Medulla oblongata (tissue), 1 donor: ENCODE data around the gene GLRX.
"Not testable (repeated sequence)": the region's sequence is repeated elsewhere in the genome, so short reads cannot be mapped to it uniquely, and the experiment has no call there.

Source experiments
- DNase-seq: peaks from one replicate; pipeline ENCODE4 v3.0.0-alpha.2; 2015; ENCODE audit errors: extremely low spot score

Gene GLRX

DNA sequence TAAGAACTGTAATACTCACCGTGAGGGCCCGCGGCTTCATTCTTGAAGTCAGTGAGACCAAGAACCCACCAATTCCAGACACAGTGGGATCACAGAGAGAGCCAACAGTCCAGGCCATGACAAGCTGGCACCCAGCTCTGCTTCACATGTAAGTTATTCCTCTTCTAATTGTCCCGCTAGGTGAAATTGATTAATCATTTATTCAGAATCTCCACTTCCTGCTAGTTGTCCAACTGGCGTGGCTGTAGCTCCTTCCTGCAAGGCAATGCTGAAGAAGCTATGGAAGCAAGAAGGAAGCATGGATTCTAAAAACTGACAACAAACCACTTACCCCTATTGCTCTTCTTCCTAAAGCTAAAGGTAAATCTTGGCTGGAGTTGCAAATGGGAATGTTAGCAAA is 30.0 kb upstream of the GLRX start:
- no peak for DNase-seq

DNA sequence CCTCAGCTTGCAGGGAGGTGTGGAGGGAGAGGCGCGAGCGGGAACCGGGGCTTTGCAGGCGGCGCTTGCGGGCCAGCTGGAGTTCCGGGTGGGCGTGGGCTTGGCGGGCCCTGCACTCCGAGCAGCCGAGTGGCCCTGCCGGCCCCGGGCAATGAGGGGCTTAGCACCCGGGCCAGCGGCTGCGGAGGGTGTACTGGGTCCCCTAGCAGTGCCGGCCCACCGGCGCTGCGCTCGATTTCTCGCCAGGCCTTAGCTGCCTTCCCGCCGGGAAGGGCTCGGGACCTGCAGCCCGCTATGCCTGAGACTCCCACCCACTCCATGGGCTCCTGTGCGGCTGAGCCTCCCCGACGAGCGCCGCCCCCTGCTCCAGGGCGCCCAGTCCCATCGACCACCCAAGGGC is 28.6 kb upstream of the GLRX start:
- not testable (repeated sequence) for DNase-seq

DNA sequence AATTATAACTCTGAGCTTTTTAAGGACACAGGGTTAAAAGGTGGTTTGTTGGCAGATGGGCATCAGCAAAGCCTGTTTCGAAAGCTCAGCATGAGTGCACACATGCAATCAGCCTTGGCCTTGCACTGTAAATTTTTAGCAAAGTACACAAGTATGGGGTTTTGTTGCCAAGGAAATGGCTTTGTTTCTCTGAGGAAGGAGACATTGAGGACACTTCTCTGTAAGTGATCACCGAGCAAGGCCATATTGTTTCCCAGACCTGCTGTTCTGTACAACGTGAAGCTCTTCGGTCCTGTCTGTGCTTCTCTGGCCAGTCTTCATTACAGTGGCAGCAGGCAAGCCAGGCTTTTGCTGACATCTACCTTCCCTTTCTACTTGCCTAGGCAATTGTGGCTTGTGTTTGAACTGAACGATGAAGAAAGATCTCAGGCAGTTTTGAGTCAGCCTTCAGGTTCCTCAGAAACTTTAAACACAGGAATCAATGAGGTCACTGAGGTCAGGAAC is 27.9 kb upstream of the GLRX start:
- no peak for DNase-seq

DNA sequence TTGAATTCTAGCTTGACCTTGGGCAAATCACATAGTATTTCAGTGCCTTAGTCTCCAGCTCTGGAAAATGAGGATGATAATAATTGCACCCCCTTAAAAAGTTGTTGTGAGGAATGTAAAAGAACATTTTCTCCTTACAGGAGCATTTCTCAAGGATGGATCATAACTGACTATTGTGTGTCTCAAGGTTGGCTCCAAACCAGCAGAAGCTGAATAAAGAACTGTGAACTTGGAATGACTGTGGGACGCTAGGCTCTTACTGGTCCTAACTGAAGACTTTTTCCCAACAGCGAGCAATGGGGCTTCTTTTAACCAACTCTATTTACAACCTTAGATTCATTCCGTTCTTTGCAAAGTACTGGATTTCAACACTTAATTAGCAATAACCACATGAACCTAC is 26.2 kb upstream of the GLRX start:
- DNase-seq, result no peak

DNA sequence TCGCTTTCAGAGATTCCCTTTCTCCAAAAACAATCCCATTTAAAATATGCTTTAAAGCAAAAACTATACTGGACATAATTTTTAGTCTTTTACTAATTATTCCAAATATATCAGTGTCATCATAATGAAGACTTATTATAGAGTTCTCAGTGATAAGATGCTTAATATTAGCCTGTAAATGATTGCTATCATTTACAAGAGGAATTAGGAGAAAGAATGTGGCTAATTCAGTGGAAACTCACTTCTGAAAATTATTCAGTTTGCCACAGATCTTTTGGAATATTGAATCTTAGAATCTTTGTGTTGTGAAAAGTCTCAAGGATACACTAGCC is 24.7 kb upstream of the GLRX start:
- DNase-seq, result no peak

DNA sequence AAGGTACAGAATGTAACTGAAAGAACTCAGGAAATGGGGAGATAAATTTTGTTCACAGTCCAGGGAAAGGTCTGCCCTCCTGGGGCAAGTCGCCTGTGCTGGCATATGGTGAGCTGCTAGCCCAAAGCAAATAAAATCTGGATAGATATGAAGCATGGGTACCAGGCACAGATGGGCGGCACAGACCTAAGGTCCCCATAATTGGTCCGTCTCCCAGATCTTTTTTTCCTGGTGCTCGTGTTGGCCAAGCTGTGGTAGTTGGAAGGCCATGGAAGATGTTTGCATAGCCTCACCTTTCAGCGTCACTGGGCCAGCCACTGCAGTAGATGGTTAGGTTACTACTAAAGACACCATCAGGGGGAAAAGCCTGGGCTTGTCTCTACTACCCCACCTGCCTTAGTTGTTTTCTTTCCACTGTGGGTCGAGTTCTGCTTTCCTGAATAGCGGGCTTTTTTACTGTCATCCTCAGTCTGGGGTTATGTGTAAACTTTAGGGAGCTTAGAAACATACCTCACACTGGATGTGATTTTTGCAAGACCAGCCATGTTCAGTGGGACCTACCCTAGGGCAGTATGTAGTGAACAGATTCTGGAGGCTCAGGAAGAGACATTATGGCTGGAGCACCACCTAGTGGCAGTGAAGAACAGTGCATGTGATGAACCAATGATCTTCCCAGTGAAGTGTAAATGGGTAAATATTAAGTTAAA is 24.2 kb upstream of the GLRX start:
- DNase-seq, result peak; percentile 93

DNA sequence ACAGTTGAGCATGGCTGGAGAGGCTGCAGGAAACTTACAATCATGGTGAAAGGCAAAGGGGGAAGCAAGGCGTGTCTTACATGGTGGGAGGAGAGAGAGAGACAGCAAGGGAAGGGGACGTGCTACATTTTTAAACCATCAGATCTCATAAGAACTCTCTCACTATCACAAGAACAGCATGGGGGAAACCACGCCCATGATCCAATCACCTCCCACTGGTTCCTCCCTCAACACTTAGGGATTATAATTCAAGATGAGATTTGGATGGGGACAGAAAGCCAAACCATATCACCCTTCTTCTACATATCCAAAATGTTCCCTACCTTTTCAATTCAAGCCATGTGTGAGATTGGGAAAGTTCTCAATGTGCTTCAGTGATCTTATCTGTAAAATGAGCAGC is 22.9 kb upstream of the GLRX start:
- no peak for DNase-seq

DNA sequence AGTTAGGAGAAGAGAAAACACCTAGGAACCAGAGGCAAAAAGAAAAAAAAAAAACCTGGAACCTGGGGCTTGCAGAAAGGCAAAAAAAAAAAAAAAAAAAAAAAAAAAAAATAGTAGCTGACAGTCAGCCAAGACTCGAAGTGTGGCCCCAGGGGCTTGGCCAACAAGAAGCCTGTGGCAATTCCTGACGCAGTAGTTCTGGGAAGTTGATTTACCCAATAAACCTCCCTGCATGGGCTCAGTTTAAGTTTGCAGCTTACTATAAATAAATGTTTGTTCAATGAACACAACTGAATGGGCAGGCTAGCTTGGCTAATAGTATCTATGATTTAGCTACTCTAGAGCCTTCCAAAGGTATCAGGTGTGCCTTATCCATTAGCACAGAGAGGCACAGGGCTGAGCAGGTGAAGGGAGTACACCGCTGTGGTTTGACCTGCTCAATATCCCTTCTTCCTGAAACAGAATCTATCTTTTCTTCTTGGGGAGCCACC is 21.3 kb upstream of the GLRX start:
- DNase-seq, result peak; percentile 36

DNA sequence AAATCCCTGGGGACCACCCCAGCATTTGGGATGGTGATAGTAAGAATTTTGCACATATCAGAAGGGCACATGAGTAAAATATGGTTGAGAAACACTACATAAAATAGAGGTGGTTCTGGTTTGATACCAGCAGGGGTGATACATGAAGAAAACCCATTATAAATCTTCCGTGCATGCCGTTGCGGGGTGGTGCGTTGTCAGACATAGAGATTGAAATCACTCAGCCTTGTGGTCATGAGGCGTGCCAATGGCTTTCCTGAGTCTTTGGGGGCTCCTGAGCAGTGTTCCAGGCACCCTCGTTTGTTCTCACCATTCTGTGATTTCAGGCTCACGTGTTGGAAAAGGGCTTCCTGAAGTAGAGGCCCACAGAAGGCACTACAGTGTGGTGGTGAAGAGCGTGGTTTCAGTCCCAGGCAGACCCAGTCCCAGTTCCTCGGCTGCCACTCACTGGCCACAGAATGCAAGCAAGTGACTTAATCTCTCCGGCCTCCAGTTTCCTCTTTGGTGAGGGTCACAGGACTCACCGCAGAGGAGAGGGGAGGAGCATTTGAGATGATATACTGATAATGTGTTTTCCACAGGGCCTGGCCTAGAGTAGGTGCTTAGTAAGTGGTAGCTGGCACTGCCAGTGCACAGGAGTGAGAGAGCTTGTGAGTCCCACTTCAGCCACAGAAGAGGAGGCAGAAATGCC is 20.5 kb upstream of the GLRX start:
- peak; percentile 89 for DNase-seq

DNA sequence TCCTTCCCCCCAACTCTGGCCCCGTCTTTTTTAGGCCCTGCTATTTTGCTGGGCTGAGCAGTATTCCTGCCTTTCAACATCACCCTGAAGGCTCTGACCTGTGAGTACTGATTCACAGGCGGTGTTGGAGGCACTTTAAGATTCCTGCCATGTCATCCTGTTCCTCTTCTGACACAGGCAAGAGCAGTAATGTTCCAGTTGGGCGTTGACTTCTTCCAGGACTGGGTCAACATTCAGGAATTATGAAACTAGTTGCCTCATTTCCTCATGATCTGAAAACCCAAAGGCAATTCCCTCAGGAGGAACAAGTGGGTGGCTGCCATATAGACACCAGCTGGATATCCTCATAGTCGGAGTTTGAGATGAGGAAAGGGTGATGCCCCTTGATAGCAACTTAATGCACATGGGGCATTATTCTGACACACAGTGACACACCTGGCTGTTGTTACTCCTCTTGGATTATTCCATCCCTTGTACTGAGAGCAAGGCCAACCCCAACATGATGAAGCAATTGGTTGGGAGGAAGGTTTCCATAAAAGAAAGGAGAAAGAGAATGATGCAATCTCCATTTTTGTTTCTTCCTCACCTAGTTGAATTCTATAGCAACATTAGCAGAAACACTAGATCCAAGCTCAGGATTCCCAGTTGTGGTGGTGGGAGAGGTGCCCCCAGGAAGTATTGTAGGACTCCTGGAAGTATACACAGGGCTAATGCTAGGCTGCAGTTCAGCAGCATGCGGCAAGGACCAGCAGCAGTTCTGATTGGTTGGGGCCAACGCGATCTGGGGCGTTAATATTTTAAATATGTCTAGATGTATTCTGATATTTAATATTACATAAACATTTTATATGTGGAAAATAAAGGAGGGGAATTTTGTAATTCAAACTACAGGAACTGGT is 19.6 kb upstream of the GLRX start:
- DNase-seq, result no peak

DNA sequence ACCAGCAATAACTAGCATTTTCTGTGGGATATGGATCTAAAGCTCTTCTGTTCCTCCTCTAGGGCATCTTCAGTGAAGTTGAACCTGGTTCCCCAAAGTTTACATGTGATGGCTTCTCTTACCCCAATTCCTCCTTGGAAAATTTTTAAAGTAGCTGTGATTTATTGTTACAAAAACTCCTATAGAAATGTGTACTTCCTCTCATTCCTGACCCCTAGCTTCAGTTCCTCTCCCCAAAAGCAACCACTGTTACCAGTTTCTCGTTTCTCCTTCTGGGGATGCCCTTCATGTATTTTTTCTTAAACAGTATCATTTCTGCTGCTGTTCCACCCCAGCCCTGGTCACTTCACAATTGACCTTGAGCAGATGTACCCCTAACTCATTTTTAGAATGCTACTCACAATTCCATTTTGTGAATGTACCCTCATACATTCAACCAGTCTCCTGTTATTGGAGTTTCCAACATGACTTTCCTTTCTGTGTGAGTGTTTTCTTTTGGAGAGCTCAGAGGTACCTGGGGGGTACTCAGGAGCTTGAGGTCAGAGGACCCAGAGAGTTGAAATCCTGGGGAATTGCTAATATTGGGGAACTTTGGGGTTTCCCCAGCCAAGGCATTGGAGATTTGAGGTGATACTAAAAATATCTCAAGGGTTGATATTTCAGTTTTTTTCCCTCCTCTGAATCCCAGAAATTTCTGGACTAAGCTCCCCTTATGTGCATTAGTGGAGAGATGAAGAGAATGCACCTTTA is 18.6 kb upstream of the GLRX start:
- peak; percentile 48 for DNase-seq

DNA sequence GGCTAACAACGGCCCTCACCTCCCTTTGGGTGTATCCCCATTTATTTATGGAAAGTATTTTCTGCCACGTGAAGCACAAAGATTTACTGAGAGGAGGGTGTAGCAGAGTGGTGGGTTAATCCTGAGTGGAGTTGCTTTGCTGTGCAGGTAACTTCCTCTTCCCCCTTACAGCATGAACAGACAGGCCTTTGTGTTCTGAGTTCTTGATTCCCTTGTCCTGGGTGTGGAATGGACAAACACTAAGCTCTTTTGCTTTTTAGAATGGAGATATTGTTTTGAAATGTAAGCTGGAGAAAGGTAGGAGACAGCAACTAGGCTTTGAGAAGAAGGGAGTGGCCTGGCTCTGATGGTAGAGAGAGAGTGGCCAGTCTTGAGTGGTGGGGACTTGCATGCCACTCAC is 17.1 kb upstream of the GLRX start:
- no peak for DNase-seq

DNA sequence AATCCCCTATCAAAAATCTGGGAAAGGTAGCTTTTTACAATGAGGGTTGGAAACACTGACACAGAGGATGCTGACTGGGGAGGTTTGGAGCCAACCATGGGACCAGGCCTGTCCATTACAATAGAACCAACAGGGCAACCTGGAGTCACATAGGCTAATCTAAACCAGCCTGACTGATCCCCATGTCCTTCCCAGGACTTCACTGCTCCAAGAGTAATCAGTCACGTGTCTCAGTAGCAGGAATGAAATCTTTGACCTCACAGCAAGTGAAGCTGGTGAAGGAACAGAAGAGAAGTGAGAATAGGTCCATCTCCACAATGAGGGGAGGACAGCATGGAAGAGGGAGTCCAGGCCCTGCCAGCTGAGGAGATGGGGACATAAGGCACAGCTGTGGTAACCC is 16.0 kb upstream of the GLRX start:
- no peak for DNase-seq

DNA sequence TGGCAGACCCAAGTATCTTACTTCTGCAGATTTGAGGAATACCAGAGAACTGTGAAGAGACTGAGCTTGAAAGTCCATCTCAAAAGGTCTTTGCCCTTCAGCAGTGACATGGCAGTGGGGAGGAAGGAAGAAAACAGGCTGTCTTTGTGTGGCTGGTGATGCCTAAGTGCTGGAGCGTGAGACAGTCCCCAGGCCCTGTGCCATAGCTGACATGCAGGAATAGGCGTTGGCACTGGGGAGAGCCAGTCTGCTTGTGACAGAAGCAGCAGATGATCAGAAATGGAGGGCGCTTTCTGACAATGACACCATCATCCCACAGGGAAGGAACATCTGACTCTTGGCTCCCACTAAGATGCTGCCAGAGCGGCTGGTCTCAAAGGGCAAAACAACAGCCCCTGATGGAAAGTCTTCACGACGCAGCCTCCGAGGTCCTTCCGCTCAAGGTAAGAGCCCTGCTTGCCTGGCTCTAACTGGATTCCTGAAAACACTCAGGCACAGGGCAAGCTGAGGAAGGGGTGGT is 15.5 kb upstream of the GLRX start:
- DNase-seq, result peak; percentile 61

DNA sequence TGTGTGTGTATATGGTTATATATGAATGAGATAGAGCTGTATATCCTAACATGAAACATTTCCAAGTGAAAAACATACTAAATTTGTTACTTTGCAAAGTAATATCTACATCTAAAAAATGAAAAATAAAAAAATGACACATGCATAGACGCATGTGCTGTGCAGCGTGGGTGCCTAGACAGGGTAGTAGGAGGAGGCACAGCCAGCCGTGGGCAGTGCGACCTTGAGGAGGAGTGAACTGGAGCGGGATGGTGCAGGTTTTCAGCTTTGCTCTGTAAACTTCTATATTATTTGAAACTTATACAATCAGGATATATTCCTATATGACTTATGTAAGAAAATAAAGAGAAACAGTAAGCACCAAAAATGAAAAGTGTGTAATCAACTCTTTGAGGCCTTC is 15.0 kb upstream of the GLRX start:
- DNase-seq, result no peak

DNA sequence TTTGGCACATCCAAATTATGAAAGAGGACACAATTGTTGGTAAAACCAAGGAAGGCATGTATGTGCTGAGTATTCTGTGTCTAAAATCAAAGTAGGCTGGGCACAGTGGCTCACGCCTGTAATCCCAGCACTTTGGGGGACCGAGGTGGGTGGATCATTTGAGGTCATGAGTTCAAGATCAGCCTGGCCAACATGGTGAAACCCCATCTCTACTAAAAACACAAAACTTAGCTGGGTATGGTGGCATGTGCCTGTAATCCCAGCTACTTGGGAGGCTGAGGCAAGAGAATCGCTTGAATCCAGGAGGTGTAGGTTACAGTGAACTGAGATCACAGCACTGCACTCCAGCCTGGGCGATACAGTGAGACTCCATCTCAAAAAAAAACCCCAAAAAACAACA is 14.4 kb upstream of the GLRX start:
- DNase-seq, result not testable (repeated sequence)

DNA sequence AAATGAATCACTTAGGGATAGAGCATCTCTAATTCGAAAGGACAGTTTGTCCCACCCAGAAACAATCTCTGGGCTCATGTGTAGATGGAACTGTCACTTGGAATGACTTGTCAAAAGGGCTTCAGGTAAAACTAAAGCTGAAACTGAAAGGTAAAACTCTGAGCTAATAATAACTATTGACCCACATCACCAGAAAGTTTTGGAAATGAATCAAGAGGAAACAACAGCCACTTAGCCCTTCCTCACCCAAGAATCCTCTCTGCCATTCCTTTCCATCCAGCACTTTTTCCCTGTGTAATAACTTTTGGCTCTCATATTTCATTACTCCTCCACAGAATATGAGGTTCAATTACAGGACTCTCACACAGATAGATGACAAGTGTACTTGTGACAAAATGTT is 14.0 kb upstream of the GLRX start:
- DNase-seq, result no peak

DNA sequence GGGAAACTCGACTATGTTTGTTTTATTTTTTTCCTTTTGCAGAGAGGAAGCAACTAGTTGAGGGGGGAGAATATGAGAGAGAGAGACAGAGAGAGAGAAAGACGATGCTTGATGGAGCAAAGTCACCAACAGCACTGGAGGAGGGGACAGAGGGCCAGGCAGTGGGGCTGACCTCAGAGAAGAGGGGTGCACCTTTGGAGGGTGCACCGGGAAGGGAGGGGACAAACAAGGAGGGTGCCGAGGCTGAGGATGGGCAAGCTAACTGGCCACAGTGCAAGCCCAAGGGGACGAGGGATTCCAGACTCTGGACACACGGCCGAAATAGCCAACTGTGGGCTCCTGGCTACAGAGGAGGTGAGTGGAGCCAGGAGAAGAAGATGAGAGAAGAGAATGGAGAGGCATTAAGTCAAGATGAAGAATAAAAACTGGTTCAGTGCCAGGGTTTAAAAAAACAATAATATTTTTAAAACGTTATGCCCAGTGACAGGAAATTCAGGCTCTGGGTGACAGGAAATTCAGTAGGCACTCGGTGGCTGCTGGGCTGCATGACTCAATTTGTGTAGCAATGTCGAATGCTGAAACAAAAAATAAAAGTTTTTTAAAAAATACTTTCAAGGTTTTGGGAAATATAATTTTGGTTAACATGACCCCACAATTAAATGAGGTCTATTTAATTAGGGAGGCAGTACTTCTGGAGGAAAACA is 13.3 kb upstream of the GLRX start:
- DNase-seq, result no peak

DNA sequence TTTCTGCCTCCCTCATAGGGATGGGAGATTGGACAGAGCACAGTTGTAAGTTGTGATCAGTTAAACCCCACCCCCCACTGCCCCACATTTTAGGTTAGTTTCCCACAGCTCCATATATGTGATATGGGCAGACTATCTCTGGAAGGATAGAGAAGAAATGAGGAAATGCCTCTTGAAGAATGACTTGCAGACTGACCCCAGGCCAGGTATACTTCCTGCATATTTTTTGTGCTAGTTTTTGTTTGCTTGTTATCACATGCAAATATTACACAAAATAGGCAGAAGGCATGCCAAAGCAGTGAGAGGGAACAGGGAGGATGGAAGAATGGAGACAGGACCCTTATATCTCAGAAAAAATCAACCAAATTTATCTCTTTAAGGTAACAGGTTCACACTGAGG is 10.1 kb upstream of the GLRX start:
- no peak for DNase-seq

DNA sequence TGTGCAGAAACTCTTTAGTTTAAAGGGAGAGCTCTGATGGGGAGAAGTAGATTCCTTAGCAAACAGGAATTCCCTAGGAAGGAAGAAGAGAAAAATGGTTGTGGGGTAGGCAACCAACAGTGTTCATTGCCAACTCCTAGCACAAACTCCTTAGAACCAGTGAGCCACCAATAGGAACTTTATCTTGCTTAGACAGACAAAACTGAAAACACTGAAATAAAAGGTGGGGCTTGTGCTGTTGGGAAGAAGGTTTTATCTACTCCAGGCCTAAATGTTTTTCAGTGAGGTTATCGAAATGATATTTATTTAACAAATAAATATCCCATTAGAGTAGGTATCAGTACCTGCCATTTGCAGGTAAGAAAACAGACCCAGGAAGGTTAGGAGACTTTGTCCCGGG is 7.7 kb upstream of the GLRX start:
- DNase-seq, result no peak

DNA sequence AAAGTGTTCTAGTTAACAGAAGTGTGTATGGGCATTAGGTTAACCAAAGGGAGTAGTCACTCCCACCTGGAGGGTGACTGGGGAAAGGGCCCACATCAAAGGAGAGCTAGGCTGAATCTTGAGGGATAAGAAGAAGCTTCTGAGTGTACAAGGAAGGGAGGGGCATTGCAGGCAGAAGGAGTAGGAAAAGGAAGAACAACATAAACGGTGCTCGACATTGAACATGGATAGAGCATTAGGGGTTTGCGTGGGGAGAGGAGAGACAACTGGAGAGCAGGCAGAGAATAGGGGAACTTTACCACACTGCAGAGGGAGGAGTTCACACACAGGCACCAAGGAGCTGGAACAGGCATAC is 5.3 kb upstream of the GLRX start:
- no peak for DNase-seq
